K562 (cell line): ENCODE measurements around the gene UQCRH. TPM values are rescaled to one million over a fixed set of nuclear protein-coding genes. Genes with fewer than 3 reads are reported as not detected.

Experiments
- ADNP ChIP-seq: fragments of 200-800 bp; sonication (Bioruptor generic); IDR thresholded peaks from 2 replicates; pipeline ENCODE4 v1.6.1; 2016; ENCODE audit warnings: missing genetic modification characterization, missing compliant biosample characterization
- GTF2E2 ChIP-seq: fragments of 200-800 bp; sonication (Bioruptor generic); IDR thresholded peaks from 2 replicates; pipeline ENCODE4 v1.6.1; 2016; ENCODE audit warnings: missing genetic modification characterization, missing compliant biosample characterization
- HMG20A ChIP-seq: fragments of 450-650 bp; formaldehyde crosslinking; conservative IDR thresholded peaks from 2 replicates; pipeline ENCODE4 v1.4.0; 2020; ENCODE audit warnings: mild to moderate bottlenecking, mixed read lengths
- MCM5 ChIP-seq: fragments of 450-650 bp; IDR thresholded peaks from 2 replicates; pipeline ENCODE4 v1.6.1; 2016; ENCODE audit warnings: low read depth
- MED1 ChIP-seq: sonication (generic); formaldehyde crosslinking; IDR thresholded peaks from 2 replicates; pipeline ENCODE4 v1.8.1; 2023; ENCODE audit warnings: missing genetic modification reagents, borderline replicate concordance
- NCOA2 ChIP-seq, 2 experiments: fragments of 450-650 bp; IDR thresholded peaks; 2 replicates each; pipeline ENCODE4 v1.6.1; 2018; ENCODE audit warnings: mild to moderate bottlenecking in 2 of 2, moderate library complexity in 1 of 2; ENCODE audit not compliant: partially characterized antibody in 2 of 2
- PHB ChIP-seq: fragments of 250-450 bp; sonication (Bioruptor Pico); IDR thresholded peaks from 2 replicates; pipeline ENCODE4 v1.5.0; 2021
- POLR2B ChIP-seq: fragments of 450-650 bp; IDR thresholded peaks from 2 replicates; pipeline ENCODE4 v1.6.1; 2018; ENCODE audit warnings: low read depth; ENCODE audit not compliant: partially characterized antibody
- POLR2H ChIP-seq: IDR thresholded peaks from 2 replicates; pipeline ENCODE4 v1.6.1; 2016; ENCODE audit warnings: missing genetic modification characterization, low read depth, mild to moderate bottlenecking, control low read depth, missing compliant biosample characterization, moderate library complexity
- polyA plus RNA-seq, 8 experiments: library from polyadenylated mRNA; depleted of rRNA in 4 of 8; stranded (reverse) in 5 of 8; unstranded in 3 of 8; fragments of >200 nt; fragmentation: Nextera tagmentation in 2 of 8; fragmentation: Illumina TruSeq in 1 of 8; extraction: Ambion mirVana in 2 of 8; extraction: Trizol in 1 of 8; gene quantifications; 2 replicates each; pipeline versions ENCODE4 v1.2.1 to v1.2.3, GENCODE V29; 2011 to 2014; ENCODE audit warnings: inconsistent platforms in 1 of 8, missing spikeins in 1 of 8
- total RNA-seq, 7 experiments: library from RNA; depleted of rRNA in 6 of 7; stranded (reverse); fragments of >200 nt in 6 of 7; fragmentation: Illumina TruSeq in 2 of 7; extraction: Trizol in 2 of 7; gene quantifications; 2 replicates each; pipeline versions ENCODE4 v1.2.1 to v1.2.3, GENCODE V29; 2011 to 2021; ENCODE audit warnings: low replicate concordance in 1 of 7
- TF ChIP-seq, protein P1 (sequence below): fragments of 450-650 bp; IDR thresholded peaks from 2 replicates; pipeline ENCODE4 v1.6.1; 2018; ENCODE audit not compliant: partially characterized antibody
- TF ChIP-seq, protein P2 (sequence below), 3 experiments: fragments of 200-800 bp in 1 of 3; sonication (Bioruptor generic) in 1 of 3; sonication (generic) in 1 of 3; formaldehyde crosslinking in 1 of 3; IDR thresholded peaks; 2 replicates each; pipeline versions ENCODE4 v1.6.1 to v1.8.0; 2016 to 2022; ENCODE audit warnings: mild to moderate bottlenecking in 2 of 3, missing compliant biosample characterization in 2 of 3, missing genetic modification characterization in 2 of 3, missing genetic modification reagents in 1 of 3
- TF ChIP-seq, protein P3 (sequence below): fragments of 250-450 bp; sonication (Bioruptor Pico); IDR thresholded peaks from 2 replicates; pipeline ENCODE4 v1.9.0; 2021; ENCODE audit warnings: mild to moderate bottlenecking

UQCRH gene
- total and polyA plus RNA-seq, 9 of the 15 experiments (the other 6 are each of a cell fraction or from before 2014, with no cell fraction given), result 1,267 to 5,184 (median 2,410) TPM

DNA sequence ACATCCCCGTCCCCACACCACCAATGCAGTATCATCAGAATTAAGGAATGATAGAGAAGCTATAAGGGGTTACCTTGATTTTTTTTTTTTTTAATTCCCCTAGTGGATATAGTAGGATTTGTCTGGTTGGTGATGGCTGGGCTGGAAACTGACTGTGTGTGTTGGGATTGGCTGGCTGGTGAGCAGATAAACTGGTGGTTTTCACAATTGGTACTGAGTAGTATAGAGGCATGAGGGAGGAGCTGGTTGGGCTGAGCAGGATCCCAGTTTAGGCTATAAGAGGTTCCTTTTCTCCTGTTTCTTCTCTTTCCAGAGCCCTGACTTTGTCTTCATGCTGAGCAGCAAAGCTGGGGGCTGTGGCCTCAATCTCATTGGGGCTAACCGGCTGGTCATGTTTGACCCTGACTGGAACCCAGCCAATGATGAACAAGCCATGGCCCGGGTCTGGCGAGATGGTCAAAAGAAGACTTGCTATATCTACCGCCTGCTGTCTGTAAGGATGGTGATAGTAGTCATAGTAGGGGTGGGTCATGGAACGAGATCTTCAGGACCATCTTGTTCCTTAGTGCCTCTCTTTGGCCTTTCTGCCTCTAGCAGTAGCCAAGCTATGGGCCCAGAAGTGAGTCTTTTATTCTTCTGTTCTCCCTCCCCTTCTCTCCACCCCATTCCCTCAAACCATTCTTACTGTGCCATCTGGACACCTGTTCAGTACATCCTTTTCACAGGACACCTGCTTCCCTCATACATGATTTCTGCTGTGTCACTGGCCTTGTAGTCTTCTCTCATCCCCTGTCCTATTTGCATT is 29.1 kb upstream of the UQCRH start (continued):
- TF ChIP-seq, protein P1, sequence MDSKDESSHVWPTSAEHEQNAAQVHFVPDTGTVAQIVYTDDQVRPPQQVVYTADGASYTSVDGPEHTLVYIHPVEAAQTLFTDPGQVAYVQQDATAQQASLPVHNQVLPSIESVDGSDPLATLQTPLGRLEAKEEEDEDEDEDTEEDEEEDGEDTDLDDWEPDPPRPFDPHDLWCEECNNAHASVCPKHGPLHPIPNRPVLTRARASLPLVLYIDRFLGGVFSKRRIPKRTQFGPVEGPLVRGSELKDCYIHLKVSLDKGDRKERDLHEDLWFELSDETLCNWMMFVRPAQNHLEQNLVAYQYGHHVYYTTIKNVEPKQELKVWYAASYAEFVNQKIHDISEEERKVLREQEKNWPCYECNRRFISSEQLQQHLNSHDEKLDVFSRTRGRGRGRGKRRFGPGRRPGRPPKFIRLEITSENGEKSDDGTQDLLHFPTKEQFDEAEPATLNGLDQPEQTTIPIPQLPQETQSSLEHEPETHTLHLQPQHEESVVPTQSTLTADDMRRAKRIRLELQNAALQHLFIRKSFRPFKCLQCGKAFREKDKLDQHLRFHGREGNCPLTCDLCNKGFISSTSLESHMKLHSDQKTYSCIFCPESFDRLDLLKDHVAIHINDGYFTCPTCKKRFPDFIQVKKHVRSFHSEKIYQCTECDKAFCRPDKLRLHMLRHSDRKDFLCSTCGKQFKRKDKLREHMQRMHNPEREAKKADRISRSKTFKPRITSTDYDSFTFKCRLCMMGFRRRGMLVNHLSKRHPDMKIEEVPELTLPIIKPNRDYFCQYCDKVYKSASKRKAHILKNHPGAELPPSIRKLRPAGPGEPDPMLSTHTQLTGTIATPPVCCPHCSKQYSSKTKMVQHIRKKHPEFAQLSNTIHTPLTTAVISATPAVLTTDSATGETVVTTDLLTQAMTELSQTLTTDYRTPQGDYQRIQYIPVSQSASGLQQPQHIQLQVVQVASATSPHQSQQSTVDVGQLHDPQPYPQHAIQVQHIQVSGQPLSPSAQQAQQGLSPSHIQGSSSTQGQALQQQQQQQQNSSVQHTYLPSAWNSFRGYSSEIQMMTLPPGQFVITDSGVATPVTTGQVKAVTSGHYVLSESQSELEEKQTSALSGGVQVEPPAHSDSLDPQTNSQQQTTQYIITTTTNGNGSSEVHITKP, result no peak
- TF ChIP-seq MED1 (CRISPR knock-in tag) (no peak), GTF2E2 (no peak), ADNP (tag) (no peak), POLR2H (0 out of 2 replicates have a peak, but pooled peaks have one; percentile 4), MCM5 (no peak), PHB (CRISPR knock-in tag) (no peak), HMG20A (CRISPR knock-in tag) (no peak), POLR2B (peak; percentile 47), NCOA2 (IDR thresholded peaks at IDR 0.05; ENCODE audit: partially characterized antibody in 2 of 2) (no peak)
- TF ChIP-seq, protein P2, sequence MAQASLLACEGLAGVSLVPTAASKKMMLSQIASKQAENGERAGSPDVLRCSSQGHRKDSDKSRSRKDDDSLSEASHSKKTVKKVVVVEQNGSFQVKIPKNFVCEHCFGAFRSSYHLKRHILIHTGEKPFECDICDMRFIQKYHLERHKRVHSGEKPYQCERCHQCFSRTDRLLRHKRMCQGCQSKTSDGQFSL (CRISPR knock-in tag; IDR thresholded peaks at IDR 0.05), result no peak
- TF ChIP-seq, protein P2 (tag; IDR thresholded peaks at IDR 0.05), result 0 out of 4 replicates have a peak, but pooled peaks of 1 of the 2 experiments have one; percentile 22
- TF ChIP-seq, protein P3, sequence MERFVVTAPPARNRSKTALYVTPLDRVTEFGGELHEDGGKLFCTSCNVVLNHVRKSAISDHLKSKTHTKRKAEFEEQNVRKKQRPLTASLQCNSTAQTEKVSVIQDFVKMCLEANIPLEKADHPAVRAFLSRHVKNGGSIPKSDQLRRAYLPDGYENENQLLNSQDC, result no peak
